ENCODE data around the gene RMDN3.

The RMDN3 gene

DNA sequence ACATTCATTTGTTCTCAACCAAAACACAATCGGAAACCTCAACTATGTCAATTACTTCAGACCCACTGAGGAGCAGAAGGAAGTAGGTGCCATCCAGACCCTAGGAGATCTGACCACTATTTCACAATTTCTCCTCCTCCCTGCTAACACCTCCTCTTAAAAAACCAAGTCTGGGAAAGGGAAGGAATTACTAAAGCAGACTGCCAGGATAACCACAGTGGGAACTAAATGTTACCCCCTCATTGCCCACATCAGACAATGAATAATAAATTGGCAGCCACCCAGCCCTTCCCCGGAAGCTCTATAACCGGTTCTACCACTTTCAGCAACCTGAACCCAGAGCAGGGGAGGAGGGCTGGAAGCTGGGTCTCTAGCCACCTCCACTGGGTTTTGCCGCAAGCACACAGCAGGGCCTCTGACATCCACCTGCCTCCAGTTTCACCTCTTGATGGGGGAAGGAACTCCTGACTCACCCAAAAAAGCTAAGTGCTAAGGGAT, 32.3 kb upstream of the RMDN3 start:
- DNase-seq (ENCODE audit: low read depth in 1 of 2, low spot score in 1 of 2): peak; percentile 69 to 99
- H3K27ac ChIP-seq (replicated peaks): no peak overlapping the region
- H3K27me3 ChIP-seq (ENCODE audit: insufficient read depth, poor library complexity, severe bottlenecking): no peaks in the 10 kb centered on the region
- H3K4me3 ChIP-seq (replicated peaks; ENCODE audit: insufficient read depth, low read length): no peak overlapping the region
- TF ChIP-seq CTCF (IDR thresholded peaks at IDR 0.05; ENCODE audit: insufficient read depth, low read length) (no peak), SPI1 (IDR thresholded peaks at IDR 0.05; ENCODE audit: borderline replicate concordance, low read depth) (no peak), GABPA (IDR thresholded peaks at IDR 0.05; ENCODE audit: low read depth) (no peak), POLR2AphosphoS5 (IDR thresholded peaks at IDR 0.05; ENCODE audit: low read depth) (peak; percentile 51; the same call in 1 of the 2 replicates)
- TF ChIP-seq, protein P1, sequence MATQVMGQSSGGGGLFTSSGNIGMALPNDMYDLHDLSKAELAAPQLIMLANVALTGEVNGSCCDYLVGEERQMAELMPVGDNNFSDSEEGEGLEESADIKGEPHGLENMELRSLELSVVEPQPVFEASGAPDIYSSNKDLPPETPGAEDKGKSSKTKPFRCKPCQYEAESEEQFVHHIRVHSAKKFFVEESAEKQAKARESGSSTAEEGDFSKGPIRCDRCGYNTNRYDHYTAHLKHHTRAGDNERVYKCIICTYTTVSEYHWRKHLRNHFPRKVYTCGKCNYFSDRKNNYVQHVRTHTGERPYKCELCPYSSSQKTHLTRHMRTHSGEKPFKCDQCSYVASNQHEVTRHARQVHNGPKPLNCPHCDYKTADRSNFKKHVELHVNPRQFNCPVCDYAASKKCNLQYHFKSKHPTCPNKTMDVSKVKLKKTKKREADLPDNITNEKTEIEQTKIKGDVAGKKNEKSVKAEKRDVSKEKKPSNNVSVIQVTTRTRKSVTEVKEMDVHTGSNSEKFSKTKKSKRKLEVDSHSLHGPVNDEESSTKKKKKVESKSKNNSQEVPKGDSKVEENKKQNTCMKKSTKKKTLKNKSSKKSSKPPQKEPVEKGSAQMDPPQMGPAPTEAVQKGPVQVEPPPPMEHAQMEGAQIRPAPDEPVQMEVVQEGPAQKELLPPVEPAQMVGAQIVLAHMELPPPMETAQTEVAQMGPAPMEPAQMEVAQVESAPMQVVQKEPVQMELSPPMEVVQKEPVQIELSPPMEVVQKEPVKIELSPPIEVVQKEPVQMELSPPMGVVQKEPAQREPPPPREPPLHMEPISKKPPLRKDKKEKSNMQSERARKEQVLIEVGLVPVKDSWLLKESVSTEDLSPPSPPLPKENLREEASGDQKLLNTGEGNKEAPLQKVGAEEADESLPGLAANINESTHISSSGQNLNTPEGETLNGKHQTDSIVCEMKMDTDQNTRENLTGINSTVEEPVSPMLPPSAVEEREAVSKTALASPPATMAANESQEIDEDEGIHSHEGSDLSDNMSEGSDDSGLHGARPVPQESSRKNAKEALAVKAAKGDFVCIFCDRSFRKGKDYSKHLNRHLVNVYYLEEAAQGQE (IDR thresholded peaks at IDR 0.05; ENCODE audit: insufficient replicate concordance, low read depth): no peak

- no peak for DNase-seq (ENCODE audit: low read depth in 1 of 2, low spot score in 1 of 2)
- H3K27me3 ChIP-seq (ENCODE audit: insufficient read depth, poor library complexity, severe bottlenecking): no peaks in the 10 kb centered on the region
- H3K27ac ChIP-seq (replicated peaks): no peak overlapping the region
Measured at GRCh38 chr15:40785814-40786213, 30.8 kb upstream of the RMDN3 start.

DNA sequence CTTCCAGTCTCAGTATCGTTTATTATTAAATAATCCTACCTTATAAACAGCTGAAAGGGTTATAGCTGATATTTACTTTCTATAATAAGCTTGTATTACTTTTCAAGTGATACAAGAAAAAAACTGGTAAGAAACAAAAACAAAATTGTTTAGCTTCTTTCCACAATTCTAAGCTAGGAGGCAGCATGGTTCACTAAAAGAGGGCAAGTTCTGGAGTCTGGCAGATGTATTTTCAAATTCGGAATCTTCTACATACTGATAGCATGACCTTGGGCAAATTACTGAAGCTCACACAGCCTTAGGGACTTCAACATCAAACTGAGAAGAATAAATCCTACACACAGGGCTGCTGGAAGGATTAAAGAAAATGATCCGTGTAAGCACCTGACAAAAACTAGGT, 30.1 kb upstream of the RMDN3 start:
- DNase-seq (ENCODE audit: low read depth in 1 of 2, low spot score in 1 of 2): no peak
- Histone ChIP-seq H3K4me3 (replicated peaks; ENCODE audit: insufficient read depth, low read length) (no peak overlapping the region), H3K27me3 (ENCODE audit: insufficient read depth, poor library complexity, severe bottlenecking) (no peaks in the 10 kb centered on the region), H3K27ac (replicated peaks) (no peak overlapping the region)
- TF ChIP-seq, protein P1 (IDR thresholded peaks at IDR 0.05; ENCODE audit: insufficient replicate concordance, low read depth): no peak
- TF ChIP-seq SPI1 (IDR thresholded peaks at IDR 0.05; ENCODE audit: borderline replicate concordance, low read depth): no peak
- no peak for TF ChIP-seq CTCF (IDR thresholded peaks at IDR 0.05; ENCODE audit: insufficient read depth, low read length)
- no peak for TF ChIP-seq GABPA (IDR thresholded peaks at IDR 0.05; ENCODE audit: low read depth)
- no peak for TF ChIP-seq POLR2AphosphoS5 (IDR thresholded peaks at IDR 0.05; ENCODE audit: low read depth)

More at GRCh38 chr15:40785814-40786213, 30.8 kb upstream of the RMDN3 start:
- H3K4me3 ChIP-seq (replicated peaks; ENCODE audit: insufficient read depth, low read length): no peak overlapping the region
- no peak for TF ChIP-seq GABPA (IDR thresholded peaks at IDR 0.05; ENCODE audit: low read depth)
- TF ChIP-seq, protein P1 (IDR thresholded peaks at IDR 0.05; ENCODE audit: insufficient replicate concordance, low read depth): no peak
- TF ChIP-seq SPI1 (IDR thresholded peaks at IDR 0.05; ENCODE audit: borderline replicate concordance, low read depth): no peak
- no peak for TF ChIP-seq CTCF (IDR thresholded peaks at IDR 0.05; ENCODE audit: insufficient read depth, low read length)
- TF ChIP-seq POLR2AphosphoS5 (IDR thresholded peaks at IDR 0.05; ENCODE audit: low read depth): no peak
